Measurements from ENCODE around the gene ZNF121. TPM values are rescaled to one million over a fixed set of nuclear protein-coding genes. Genes with fewer than 3 reads are reported as not detected.
A peak's percentile ranks its signal among the peaks of the same experiment; 100 is the strongest.

The ZNF121 gene
- total RNA-seq: 53.7 and 57.0 TPM in 2 replicates

GRCh38 chr19:9584073-9584833 is at the start of gene ZNF121:
ZNF121 (minus strand) TSS chr19:9584504; CDS start chr19:9568097, 16,407 bp downstream.
- CTCF ChIA-PET: interaction anchor here (1.0 to 1.4 kb wide), 3 partner anchors 41 to 379 kb away, joined by 3 to 5 read pairs (median 3); no protein-coding TSS in a partner anchor
- peak; percentile 84 for ATAC-seq (ENCODE audit: low read depth)
- peak within 1 kb of the TSS; percentile 95 for H3K4me3 Mint-ChIP-seq
- peaks cover 30% of the 10 kb centered on the region for H3K36me3 Mint-ChIP-seq (ENCODE audit: low read depth)
- H3K9me3 Mint-ChIP-seq: peaks cover 2% of the 10 kb centered on the region
- H3K4me1 Mint-ChIP-seq: peaks cover 46% of the 10 kb centered on the region
- TF ChIP-seq CTCF (IDR thresholded peaks at IDR 0.05): no peak
- intact Hi-C loops (cut with micrococcal nuclease): loop anchor here (1.0 to 10.0 kb wide), 7 partner anchors 37 to 444 kb away; partner anchors contain the start of genes FBXL12, ZNF266, ZNF317 and ZNF426
- peak; percentile 80 for DNase-seq
- H3K27me3 Mint-ChIP-seq: peaks cover 6% of the 10 kb centered on the region
- H3K27ac Mint-ChIP-seq: peak within 1 kb of the TSS; percentile 94
- POLR2A ChIA-PET: interaction anchor here (1.3 kb wide), 1 partner anchor 235 kb away, joined by 7 read pairs; the partner anchor contains the start of gene FBXL12

GRCh38 chr19:9627856-9628255 is 43.6 kb upstream of the ZNF121 start:
- Mint-ChIP-seq H3K36me3 (ENCODE audit: low read depth) (peaks cover 8% of the 10 kb centered on the region), H3K27ac (no peak overlapping the region), H3K4me1 (peaks cover 3% of the 10 kb centered on the region), H3K27me3 (no peaks in the 10 kb centered on the region), H3K4me3 (no peak overlapping the region), H3K9me3 (no peaks in the 10 kb centered on the region)
- intact Hi-C loops (cut with micrococcal nuclease): loop anchor here (10.0 kb wide), 1 partner anchor 287 kb away; no protein-coding TSS in a partner anchor
- POLR2A ChIA-PET: no interaction called here
- TF ChIP-seq CTCF (IDR thresholded peaks at IDR 0.05): no peak
- ATAC-seq (ENCODE audit: low read depth): no peak
- CTCF ChIA-PET: interaction anchor here (0.8 to 1.6 kb wide), 2 partner anchors 168 to 169 kb away, joined by 3 to 4 read pairs; no protein-coding TSS in a partner anchor
- DNase-seq: no peak

GRCh38 chr19:9622531-9622930 is 38.2 kb upstream of the ZNF121 start:
- Mint-ChIP-seq H3K4me3 (peak overlapping the region; percentile 42), H3K27ac (no peak overlapping the region), H3K36me3 (ENCODE audit: low read depth) (peaks cover 31% of the 10 kb centered on the region), H3K27me3 (peaks cover 3% of the 10 kb centered on the region), H3K4me1 (peaks cover 20% of the 10 kb centered on the region), H3K9me3 (peaks cover 3% of the 10 kb centered on the region)
- ChIA-PET POLR2A (no interaction called here), CTCF (interaction anchor here (1.0 to 5.0 kb wide), 2 partner anchors 11 to 174 kb away, joined by 3 to 36 read pairs; no protein-coding TSS in a partner anchor)
- DNase-seq: no peak
- ATAC-seq (ENCODE audit: low read depth): no peak
- intact Hi-C loops (cut with micrococcal nuclease): loop anchor here (5.0 to 10.0 kb wide), 2 partner anchors 85 to 292 kb away; partner anchors contain the start of gene ZNF426
- no peak for TF ChIP-seq CTCF (IDR thresholded peaks at IDR 0.05)

GRCh38 chr19:9621156-9622037 is 37.1 kb upstream of the ZNF121 start, which contains the start of gene ZNF561:
ZNF561 (minus strand) TSS chr19:9621232; CDS start chr19:9619456, 1,776 bp downstream.
- H3K36me3 Mint-ChIP-seq (ENCODE audit: low read depth): peaks cover 40% of the 10 kb centered on the region
- intact Hi-C loops (cut with micrococcal nuclease): loop anchor here (1.0 to 10.0 kb wide), 11 partner anchors 37 to 485 kb away; partner anchors contain the start of genes FBXL12, ZNF121, ZNF317 and ZNF426
- peaks cover 20% of the 10 kb centered on the region for H3K4me1 Mint-ChIP-seq
- TF ChIP-seq CTCF (IDR thresholded peaks at IDR 0.05): no peak
- peaks cover 3% of the 10 kb centered on the region for H3K9me3 Mint-ChIP-seq
- peak within 1 kb of the TSS; percentile 98 for H3K27ac Mint-ChIP-seq
- CTCF ChIA-PET: interaction anchor here (1.0 to 5.0 kb wide), 2 partner anchors 12 to 175 kb away, joined by 3 to 36 read pairs; no protein-coding TSS in a partner anchor
- DNase-seq (peak; percentile 81), ATAC-seq (ENCODE audit: low read depth) (peak; percentile 88)
- POLR2A ChIA-PET: interaction anchor here (1.0 to 1.3 kb wide), 5 partner anchors 147 to 298 kb away, joined by 3 to 10 read pairs (median 5); partner anchors contain the start of genes FBXL12, PIN1, UBL5 and ZNF559
- H3K4me3 Mint-ChIP-seq: peak within 1 kb of the TSS; percentile 96
- peaks cover 3% of the 10 kb centered on the region for H3K27me3 Mint-ChIP-seq

Measured in activated B cell treated with CpG ODN at 0.5 μM for 24 hours (primary cell).